GM21576 (cell line): Measurements from ENCODE around the gene TYMP.
A peak's percentile ranks its signal among the peaks of the same experiment; 100 is the strongest.
"Not testable (repeated sequence)": the region's sequence is repeated elsewhere in the genome, so short reads cannot be mapped to it uniquely, and the experiment has no call there.

ENCODE experiments used
- ATAC-seq: cut with Tn5 transposase; IDR thresholded peaks from one replicate; pipeline ENCODE4 v1.9.1; 2021; ENCODE audit warnings: mild to moderate bottlenecking, moderate library complexity; ENCODE audit not compliant: unreplicated experiment

Gene TYMP

DNA sequence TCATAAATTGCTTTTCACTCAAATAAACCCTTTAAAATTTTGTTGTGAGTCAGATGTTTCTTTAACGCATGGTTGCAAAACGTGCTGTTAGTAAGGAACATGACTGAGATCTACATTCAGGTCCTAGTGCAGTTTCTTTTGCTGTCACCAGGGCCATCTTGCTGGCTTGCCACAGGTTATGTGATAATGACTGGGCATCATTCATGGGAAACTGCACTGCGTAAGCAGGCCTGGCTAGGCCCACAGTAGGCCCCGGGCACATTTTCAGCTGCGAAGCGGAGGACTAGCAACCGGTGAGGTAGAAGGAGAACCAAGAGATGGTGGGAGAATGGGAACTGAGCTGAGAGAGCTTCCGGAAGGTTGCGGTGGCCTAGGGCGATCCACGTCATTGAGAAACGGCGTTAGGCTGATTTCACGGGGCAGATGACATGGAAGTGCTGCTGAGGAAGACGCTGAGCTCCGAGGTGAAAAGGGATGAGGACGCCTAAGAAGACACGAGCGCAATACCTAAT is 12.7 kb upstream of the TYMP start:
- ATAC-seq: no peak

DNA sequence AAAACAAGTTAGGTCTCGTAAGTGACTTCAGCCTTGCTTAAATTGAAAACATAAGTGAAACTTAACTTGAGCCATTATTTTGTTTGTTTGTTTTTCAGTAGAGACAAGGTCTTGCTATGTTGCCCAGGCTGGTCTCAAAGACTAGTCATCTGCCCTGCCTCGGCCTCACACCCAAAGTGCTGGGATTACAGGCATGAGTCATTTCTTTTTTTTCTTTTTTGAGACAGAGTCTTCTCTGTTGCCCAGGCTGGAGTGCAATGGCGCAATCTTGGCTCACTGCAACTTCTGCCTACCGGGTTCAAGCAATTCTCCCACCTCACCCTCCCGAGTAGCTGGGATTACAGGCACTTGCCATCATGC is 11.8 kb upstream of the TYMP start:
- not testable (repeated sequence) for ATAC-seq

DNA sequence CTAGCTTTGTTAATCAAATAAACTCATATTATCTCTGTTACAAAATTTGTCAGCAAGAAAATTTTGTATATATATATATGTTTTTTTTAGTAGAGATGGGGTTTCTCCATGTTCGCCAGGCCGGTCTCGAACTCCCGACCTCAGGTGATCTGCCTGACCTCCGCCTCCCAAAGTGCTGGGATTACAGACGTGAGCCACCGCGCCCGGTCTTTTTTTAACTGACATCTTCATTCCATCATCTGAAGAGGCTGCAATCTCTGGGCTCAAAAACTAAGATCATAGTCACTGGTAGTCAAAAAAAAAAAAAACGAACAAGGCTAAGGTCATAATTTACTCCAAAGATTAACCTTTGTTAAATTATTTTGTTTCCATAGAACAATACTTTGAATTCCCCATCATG is 10.6 kb upstream of the TYMP start:
- no peak for ATAC-seq

DNA sequence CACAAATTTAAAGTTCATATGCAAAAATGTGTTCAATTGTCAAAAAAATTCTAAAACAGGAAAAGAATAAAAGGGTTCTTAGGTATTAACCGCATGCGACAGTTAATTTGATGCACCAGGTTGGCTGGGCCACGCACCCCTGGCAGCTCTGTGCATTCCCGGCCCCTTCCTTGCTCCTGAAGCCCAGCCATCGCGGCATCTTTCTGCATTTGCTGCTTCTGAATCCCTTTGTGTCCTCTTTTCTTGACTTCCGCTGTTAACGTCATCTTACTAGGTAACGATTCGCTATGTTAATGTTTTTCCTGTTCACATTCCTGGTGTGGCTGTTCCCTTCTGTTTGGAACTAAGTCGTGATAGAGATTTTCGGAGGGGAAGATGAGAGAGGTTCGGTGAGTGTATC is 8.0 kb upstream of the TYMP start:
- ATAC-seq: no peak

DNA sequence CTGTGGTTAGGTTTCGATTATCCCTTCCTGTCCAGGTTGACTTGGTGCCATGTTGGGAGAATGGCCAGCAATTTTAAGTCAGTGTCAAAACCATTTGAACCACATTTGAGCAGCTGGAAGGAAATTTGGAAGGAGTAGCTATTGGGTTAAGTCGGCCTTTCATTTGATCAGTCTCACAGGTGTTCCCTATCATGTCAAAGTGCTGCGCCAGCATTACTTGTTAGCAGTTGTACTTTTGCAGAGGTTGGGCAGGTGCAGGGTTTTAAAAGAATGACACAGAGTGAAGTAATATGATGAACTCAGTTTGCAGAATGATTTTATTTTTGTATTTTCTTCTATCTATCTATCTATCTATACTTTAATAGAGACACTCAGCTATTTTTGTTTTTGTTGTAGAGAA is 6.4 kb upstream of the TYMP start:
- ATAC-seq: no peak

DNA sequence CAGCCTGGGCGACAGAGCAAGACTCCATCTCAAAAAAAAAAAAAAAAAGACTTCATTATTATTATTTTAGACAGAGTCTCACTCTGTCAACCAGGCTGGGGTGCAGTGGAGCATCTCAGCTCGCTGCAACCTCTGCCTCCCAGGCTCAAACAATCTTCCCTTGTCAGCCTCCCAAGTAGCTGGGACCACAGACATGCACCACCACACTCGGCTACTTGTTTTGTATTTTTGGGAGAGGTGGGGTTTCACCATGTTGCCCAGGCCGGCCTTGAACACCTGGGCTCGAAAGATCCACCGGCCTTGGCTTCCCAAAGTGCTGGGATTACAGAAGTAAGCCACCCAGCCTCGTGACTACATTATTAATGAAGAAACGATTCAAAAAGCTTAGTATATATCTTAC is 5.3 kb upstream of the TYMP start:
- no peak for ATAC-seq

DNA sequence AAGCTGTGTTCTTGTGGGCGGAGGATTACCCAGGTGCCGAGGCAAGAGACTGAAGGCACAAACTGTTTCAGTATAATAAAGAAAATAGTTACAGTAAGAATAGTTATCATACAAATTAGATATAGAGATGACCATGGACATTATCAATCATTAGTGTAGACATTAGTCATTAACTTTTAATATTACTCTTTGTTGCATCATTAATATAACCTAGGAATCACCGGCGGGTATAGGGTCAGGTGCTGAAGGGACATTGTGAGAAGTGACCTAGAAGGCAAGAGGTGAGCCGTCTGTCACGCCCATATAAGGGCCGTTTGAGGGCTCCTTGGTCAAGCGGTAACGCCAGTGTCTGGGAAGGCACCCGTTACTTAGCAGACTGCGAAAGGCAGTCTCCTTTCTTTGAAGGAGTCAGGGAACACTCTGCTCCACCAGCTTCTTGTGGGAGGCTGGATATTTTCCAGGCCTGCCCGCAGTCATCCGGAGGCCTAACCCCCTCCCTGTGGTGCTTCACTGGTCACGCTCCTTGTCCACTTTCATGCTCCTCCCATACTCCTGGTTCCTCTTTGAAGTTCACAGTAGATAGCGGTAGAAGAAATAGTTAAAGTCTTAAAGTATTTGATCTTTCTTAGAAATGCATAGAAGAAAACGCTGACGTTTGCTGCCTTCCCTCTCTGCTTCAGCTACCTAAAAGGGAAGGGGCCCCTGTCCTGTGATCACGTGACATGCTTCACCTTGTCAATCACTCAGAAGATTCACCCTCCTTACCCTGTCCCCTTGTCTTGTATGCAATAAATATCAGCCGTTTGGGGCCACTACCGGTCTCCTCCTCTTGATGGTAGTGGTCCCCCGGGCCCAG is 4.3 kb upstream of the TYMP start:
- ATAC-seq: not testable (repeated sequence)

DNA sequence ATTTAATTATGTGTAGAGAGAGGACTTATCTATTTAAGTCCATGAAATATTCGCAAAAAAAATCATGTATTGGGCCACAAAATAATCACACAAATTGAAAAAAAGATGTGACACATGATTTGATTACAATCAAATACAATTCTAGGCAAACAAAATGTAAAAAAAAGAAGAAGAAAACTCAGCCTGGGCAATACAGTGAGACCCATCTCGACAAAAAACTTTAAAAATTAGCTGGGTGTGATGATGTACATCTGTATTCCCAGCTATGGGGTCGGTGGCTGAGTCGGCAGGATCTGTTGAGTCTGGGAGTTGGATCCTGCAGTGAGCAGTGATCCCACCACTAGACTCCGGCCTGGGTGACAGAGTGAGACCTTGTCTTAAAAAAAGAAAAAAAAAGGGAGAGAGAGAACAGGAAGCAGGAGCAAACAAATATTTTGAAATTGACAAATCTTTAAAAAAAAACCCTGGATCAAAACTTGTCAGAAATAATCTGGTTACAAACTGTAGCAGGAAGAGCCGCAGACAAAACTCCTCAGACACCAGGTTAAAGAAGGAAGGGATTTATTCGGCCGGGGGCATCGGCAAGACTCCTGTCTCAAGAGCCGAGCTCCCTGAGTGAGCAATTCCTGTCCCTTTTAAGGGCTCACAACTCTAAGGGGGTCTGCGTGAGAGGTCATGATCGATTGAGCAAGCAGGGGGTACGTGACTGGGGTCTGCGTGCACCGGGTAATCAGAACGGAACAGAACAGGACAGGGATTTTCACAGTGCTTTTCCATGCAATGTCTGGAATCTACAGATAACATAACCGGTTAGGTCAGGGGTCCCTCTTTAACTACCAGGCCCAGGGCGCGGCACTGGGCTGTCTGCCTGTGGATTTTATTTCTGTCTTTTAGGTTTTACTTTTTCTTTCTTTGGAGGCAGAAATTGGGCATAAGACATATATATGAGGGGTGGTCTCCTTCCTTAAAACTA is 3.3 kb upstream of the TYMP start:
- no peak for ATAC-seq

DNA sequence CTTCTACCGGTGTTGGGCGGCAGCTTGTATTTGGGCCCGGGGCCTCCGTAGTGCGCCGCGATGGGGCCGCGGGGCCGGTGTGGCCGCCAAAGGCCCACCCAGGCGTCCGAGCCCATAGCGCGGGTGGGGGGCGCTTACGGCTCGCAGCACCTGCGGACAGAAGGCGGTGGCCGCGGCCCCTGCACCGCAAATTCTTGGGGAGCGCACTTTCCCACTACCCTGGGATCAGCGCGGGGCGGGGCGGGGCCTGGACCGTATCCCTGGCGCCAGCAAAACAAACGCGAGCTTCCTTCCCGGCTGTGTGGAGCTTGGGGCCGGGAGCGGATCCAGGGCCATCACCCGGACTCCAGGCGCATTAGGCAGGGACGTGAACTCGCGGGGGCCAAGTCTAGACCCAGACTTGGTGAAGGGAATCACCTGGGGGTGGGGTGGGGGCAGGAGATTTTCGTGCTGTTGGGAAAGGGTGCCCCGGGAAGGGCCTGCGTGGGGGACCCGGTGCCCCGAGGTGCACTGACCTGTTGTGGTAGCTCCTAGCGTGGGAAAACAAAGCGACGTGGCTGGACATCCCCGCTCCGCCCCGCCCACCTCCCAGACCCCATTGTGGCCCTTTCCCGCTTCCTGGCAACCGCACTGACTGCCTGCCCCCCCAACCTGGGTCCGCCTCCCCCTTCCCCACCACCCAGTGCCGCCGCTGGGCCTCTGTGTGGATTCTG is 2.3 kb upstream of the TYMP start:
- no peak for ATAC-seq

DNA sequence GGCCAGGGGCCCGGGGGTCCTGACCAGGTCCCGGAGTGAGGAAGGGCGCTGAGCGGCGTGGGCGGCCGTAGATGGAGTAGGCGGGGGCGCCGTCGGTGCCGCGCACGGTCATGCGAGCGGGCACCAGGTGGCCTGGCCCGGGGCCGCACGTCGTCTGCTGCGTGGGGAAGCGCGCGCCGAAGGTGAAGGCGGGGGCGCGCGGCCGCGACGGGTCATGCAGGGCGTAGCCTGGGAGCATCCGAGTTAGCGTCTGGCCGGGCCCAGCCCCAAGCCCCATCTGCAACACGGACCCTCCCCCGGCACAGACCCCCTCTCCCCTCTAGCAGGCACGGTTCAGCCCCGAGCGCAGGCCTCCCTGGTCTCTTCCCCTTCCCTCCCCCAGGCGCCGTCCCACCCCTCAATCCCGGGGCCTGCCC is 1.7 kb upstream of the TYMP start:
- peak; percentile 30 for ATAC-seq

DNA sequence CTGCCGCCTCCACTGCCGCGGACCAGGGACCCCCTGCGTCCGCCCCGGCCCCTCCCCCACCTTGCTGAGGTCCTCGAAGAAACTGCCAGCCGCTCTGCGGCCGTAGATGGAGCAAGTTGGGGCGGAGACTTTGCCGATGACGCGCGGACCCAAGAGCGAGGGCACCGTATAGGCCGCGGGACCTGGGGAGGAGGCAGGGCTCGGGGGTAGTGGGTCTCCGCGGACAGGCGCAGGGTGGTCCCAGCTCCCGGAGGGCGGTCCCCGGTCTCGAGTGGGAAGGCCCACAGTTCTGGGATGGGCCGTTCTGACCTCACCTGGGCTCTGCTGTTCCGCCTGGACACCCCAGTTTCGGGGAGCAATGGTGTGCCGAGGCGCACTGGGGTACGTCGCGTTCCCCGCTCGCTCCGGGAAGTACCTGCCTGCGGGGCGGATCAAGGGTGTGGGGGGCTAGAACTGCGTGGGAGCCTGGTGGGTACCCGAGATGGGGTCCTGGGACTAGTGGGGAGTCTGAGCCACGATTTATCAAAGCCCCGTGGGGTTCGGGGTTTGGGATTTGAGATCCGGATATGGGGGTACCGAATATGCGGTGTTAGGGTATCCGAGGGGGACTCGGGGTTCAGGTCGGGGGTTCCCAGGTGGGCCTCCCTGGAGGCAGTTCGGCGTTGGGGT is 1.2 kb upstream of the TYMP start:
- peak; percentile 21 for ATAC-seq

DNA sequence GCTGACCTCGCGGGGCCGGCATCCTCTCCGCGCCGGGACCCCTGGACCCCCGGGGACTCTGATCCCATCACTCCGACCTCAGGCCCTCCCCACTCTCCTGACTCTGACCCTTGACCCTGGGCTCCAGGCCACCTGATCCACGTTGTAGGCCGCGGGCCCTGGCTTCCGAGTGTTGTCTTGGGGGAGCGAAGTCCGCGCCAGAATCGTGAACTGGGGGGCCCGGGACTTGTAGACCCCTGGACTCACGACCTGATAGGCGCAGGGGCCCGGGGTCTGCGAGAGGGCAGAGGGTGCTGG is 716 bp upstream of the TYMP start:
- no peak for ATAC-seq

DNA sequence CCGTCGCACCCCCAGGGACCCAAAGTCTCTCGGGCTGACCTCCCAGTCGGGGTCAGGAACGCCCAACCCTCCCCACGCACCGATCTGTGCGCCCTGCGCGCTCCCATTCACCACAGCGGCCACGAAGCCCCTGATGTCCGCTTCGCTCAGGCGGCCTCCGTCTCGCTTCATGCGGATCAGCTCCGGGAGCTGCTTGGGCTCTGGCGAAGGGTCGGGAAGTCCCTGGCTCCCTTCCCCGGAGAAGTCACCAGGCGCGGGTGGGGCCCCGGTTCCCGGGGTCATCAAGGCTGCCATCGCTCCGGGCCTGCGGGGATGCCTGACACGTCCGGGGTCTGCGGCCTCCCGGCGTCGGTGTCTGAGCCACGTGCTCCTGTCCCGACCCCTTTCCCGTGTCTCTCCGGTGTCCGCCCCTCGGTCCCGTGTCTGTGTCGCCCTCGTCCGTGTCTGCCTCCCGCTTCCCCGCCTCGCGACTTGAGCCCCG is 356 bp downstream of the TYMP start:
- ATAC-seq: no peak

DNA sequence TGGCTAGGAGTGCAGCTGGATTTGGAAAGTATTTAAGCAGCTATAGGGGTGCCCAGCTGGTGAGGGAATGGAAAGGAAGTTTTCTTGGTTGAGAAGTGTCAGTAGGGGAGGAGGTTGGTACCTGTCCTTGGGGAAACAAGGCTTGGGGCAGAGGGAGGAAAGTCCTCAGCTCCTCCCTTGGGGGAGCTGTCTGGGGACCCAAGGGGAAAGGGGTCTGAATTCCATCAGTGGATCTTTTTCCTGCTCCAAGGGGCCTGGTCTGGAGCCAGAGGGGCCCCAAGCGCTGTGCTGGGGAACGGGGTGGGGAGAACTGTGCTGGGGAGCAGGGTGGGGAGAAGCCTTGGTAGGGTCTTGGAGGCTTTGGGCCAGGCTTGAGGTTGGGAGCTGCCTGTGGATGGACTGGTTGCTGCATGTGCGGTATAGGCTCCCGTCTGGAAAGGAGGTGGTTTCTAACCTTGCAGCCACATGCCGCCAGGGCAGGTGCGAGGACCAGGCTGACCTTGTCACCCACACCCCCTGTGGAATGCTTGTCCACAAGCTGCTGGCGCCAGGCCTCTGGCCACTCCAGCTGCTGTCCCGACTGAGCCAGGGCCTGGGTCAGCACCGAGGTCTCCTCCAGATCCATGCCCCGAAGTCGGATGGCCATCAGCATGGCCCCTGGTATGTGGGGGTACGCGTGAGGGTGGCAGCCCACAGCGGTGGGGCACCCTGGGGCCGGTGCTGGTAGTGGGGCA is 963 bp downstream of the TYMP start:
- no peak for ATAC-seq

DNA sequence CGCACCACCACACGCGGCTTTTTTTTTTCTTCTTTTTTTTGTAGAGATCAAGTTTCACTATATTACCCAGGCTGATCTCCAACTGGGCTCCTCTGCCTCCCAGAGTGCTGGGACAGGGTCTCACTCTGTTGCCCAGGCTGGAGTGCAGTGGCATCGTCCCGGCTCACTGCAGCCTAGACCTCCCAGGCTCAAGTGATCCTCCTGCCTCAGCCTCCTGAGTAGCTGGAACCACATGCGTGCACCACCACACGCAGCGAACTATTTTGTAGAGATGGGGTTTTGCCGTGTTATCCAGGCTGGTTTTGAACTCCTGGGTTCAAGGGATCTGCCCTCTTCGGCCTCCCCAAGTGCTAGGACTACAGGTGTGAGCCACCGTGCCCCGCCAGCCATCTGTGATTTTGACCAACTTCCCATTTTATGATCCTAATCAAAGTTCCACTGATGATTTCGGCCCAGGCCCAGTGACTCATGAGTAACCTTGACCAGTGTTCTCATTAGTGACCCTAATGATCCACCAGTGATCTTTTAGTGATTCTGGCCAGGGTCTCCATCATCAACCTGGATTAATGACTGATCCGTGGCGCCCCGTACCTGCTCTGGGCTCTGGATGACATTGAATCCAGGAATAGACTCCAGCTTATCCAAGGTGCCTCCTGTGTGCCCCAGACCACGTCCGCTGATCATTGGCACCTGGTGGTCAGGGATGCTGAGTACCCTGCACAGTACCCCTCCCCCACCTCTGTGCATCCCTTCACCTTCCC is 1.7 kb downstream of the TYMP start:
- no peak for ATAC-seq

DNA sequence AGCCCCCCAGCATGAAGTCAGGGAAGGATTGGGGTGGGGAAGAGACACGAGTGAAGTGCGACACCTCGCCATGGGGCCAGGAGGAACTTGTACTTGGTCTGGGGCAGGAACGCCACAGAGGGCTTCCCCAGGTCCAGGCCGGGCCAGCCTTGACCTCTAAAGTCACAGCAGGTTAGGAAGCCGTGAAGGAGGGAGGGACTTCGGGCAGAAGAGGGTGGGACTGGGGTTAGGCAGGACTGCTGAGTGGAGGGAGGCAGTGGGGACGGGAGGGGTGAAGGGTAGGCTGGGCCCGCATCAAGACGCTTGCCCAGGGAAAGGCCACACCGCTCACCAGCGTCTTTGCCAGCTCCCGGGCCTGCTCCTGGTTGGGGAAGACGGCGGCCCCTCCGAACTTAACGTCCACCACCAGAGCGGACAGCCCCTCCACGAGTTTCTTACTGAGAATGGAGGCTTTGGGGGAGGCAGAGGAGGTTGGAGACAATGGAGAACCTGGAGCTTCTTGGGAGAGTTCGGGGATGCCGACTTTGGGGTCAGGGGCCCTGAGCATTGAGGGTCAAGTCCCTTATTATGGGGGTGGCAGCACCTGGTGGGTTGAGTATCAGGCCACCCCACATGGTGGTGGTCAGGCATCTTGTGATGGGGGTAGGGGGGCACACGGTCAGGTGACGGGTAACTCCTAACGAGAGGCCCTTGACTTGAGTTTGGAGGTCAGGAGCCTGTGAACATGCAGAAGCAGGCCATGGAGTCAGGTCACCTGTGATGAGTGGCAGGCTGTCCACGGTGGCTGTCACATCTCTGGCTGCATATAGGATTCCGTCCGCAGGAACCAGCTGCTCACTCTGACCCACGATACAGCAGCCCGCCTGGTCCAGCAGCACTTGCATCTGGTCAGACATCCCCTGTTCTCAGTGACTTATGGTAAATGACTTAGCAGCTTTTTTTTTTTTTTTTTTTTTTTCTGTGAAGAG is 2.7 kb downstream of the TYMP start:
- no peak for ATAC-seq

DNA sequence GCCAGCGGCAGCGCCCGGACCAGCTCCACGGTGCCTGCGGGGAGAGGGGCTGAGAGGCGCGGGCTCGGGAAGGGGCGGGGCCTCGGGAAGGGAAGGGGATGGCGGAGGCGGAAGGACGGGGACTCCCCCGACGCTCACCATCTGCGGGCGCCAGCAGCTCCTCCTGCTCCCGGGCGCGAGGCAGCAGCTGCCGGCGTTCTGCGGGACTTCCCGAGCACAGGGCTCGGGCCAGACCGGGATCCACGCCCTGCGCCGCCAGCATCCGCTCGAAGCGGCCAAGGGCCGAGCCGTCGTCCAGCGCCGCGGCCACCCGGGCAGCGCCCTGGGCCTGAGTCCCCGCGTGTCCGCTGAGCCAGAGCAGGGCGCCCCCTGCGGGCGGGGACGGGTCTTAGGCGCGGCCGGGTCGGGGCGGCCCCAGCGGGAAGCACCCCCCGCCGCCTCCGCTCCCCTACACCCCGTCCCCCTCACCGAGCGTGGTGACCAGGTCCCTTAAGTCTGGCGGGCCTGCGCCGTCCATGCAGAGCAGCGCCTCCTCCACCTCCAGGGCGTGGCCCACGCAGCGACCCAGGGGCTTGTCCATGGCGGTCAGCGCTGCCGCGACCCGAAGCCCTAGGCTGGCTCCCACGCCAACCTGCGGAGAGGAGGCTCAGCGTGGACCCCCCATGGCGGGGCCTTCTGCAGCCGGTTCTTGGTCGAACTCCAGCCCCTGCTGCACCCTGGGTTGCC is 3.5 kb downstream of the TYMP start:
- ATAC-seq: peak; percentile 26

DNA sequence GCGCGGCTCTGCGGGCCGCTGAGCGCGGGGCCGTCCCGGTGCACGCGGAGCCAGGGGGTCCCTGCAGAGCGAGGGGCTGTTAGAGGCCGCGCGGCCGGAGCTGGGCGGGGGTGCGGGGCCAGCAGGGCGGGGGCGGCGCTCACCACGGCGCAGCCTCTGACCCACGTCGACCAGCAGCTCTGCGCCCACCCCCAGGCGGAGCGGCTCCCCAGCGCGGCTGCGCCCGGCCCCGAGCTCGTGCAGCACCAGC is 4.0 kb downstream of the TYMP start:
- ATAC-seq: peak; percentile 16
